CD4-positive, alpha-beta T cell treated with Interleukin-15 for 1 hour (primary cell): ENCODE data around the gene SLC36A1.

Experiments used
- DNase-seq: peaks from one replicate; pipeline ENCODE4 v3.0.0-alpha.2; 2020

Gene SLC36A1

GRCh38 chr5:151541571-151541970 lies 94.2 kb downstream of the SLC36A1 start:
- DNase-seq, result no peak
